T-cell (primary cell): Measurements from ENCODE around the gene NR2F1. TPM values are rescaled to one million over a fixed set of nuclear protein-coding genes. Genes with fewer than 3 reads are reported as not detected.
A peak's percentile ranks its signal among the peaks of the same experiment; 100 is the strongest.

Source experiments
- ATAC-seq, 4 experiments: fragments of 200-7000 bp in 3 of 4; fragments of 150-1000 bp in 1 of 4; cut with Tn5 transposase; replicated peaks in 1 of 4; 1 replicate in 3 of 4; 2 replicates in 1 of 4; pipeline ENCODE4 v1.10.0; 2021; ENCODE audit warnings: moderate library complexity in 3 of 4, mild to moderate bottlenecking in 2 of 4, moderate number of reproducible peaks in 1 of 4
- CTCF ChIA-PET, 2 donors: fragments of 300-600 bp; sonication (Branson Sonifier 250); formaldehyde crosslinking; loops; one replicate each; lab custom pipeline; 2022; ENCODE audit warnings: antibody characterized with exemption in 2 of 2; lab: Charles Lee
- POLR2A ChIA-PET, 2 donors: fragments of 300-600 bp; sonication (Branson Sonifier 250); formaldehyde crosslinking; loops; one replicate each; lab custom pipeline; 2022; ENCODE audit warnings: antibody characterized with exemption in 2 of 2; lab: Charles Lee
- DNase-seq, 35 experiments: peaks; one replicate each; pipeline versions ENCODE4 v3.0.0 to v3.0.0-alpha.2; 2013 to 2023
- H3K27ac ChIP-seq: one replicate; pipeline ENCODE4 v1.5.1; 2013; ENCODE audit warnings: low read length
- H3K27me3 ChIP-seq, 2 experiments: replicated peaks in 1 of 2; 1 replicate in 1 of 2; 2 replicates in 1 of 2; pipeline versions ENCODE4 v1.6.1 to v1.7.0; 2013; ENCODE audit warnings: low read length in 1 of 2, mixed read lengths in 1 of 2; ENCODE audit not compliant: control insufficient read depth in 2 of 2, insufficient read depth in 2 of 2; ENCODE audit errors: extremely low read depth in 1 of 2
- H3K36me3 ChIP-seq, 2 donors: 1 replicate in 1 of 2; 2 replicates in 1 of 2; pipeline versions ENCODE4 v1.6.1 to v1.7.0; 2013; ENCODE audit warnings: low read length in 1 of 2; ENCODE audit not compliant: control insufficient read depth in 2 of 2, insufficient read depth in 1 of 2; ENCODE audit errors: extremely low read depth in 1 of 2
- H3K4me1 ChIP-seq, 2 experiments: 1 replicate in 1 of 2; 2 replicates in 1 of 2; pipeline versions ENCODE4 v1.6.1 to v1.7.0; 2013; ENCODE audit warnings: low read length in 2 of 2, mixed read lengths in 1 of 2; ENCODE audit not compliant: insufficient read depth in 2 of 2, control insufficient read depth in 1 of 2; ENCODE audit errors: extremely low read depth in 1 of 2
- H3K4me3 ChIP-seq, 2 donors: 1 replicate in 1 of 2; 2 replicates in 1 of 2; pipeline versions ENCODE4 v1.5.1 to v1.7.0; 2013; ENCODE audit warnings: mild to moderate bottlenecking in 2 of 2, low read length in 1 of 2, moderate library complexity in 1 of 2; ENCODE audit not compliant: control insufficient read depth in 1 of 2; ENCODE audit errors: extremely low read depth in 1 of 2
- H3K9me3 ChIP-seq: 2 replicates; pipeline ENCODE4 v1.7.0; 2013
- H3K27ac Mint-ChIP-seq, 2 donors: one replicate each; pipeline ENCODE4 v1.8.0; 2020 to 2021; ENCODE audit warnings: mild to moderate bottlenecking in 2 of 2, mixed read lengths in 2 of 2
- H3K27me3 Mint-ChIP-seq, 2 donors: one replicate each; pipeline ENCODE4 v1.8.0; 2021 to 2022; ENCODE audit warnings: mixed read lengths in 2 of 2
- H3K36me3 Mint-ChIP-seq: one replicate; pipeline ENCODE4 v1.8.0; 2021; ENCODE audit warnings: mixed read lengths
- H3K4me1 Mint-ChIP-seq, 3 donors: one replicate each; pipeline ENCODE4 v1.8.0; 2020 to 2022; ENCODE audit warnings: mixed read lengths in 3 of 3, mild to moderate bottlenecking in 1 of 3
- H3K4me3 Mint-ChIP-seq, 3 donors: one replicate each; pipeline ENCODE4 v1.8.0; 2020 to 2022; ENCODE audit warnings: mild to moderate bottlenecking in 3 of 3, mixed read lengths in 3 of 3, moderate library complexity in 3 of 3
- H3K9me3 Mint-ChIP-seq, 3 donors: one replicate each; pipeline ENCODE4 v1.8.0; 2020 to 2022; ENCODE audit warnings: mixed read lengths in 3 of 3
- WGBS: methylation state at CpG from one replicate; pipeline ENCODE4 v1.1.5; 2013; ENCODE audit warnings: missing lambda C conversion rate; ENCODE audit not compliant: insufficient coverage; 5-methylcytosine and 5-hydroxymethylcytosine counted together
- total RNA-seq, 35 experiments: library from RNA in 6 of 35; stranded (reverse) in 6 of 35; fragments of 120-200 nt in 1 of 35; gene quantifications; one replicate each; pipeline versions ENCODE4 v1.2.1 to v1.2.4 and lab custom pipeline; 2013 to 2026

The NR2F1 gene
- total RNA-seq, 5 donors from 2014 or later (not counting 1 experiment from before 2014, with no cell fraction given) = 0.25 to 0.67 (median 0.33) TPM; not detected in 2

GRCh38 chr5:93622240-93622885 is 39.3 kb downstream of the NR2F1 start:
- H3K9me3 ChIP-seq = no peaks in the 10 kb centered on the region
- H3K4me1 ChIP-seq = peaks cover 2 to 16% of the 10 kb centered on the region in 2 experiments
- H3K4me3 ChIP-seq = no peak overlapping the region
- ChIA-PET CTCF (interaction anchor here in 1 of 2 donors (1.0 to 1.1 kb wide), 2 partner anchors 9 to 179 kb away, joined by 4 to 5 read pairs; no protein-coding TSS in a partner anchor), POLR2A (no interaction called here)
- peaks cover 4% of the 10 kb centered on the region for H3K36me3 Mint-ChIP-seq
- DNase-seq (peak in 29 of 35 experiments; percentile 16 to 84 (median 42)), ATAC-seq (peak; percentile 25 to 76 (median 48))
- WGBS = 22% methylated on average over 1 of the region's 4 CpGs
- no peaks in the 10 kb centered on the region for H3K9me3 Mint-ChIP-seq
- no peaks in the 10 kb centered on the region for H3K36me3 ChIP-seq
- H3K4me3 Mint-ChIP-seq = peak overlapping the region in 2 of 3 donors; percentile 38 to 92
- H3K27me3 Mint-ChIP-seq = peaks cover 4% of the 10 kb centered on the region in 2 donors
- H3K4me1 Mint-ChIP-seq = peaks cover 22 to 32% (median 25%) of the 10 kb centered on the region in 3 donors
- peak overlapping the region; percentile 60 for H3K27ac ChIP-seq
- peak overlapping the region; percentile 56 to 66 for H3K27ac Mint-ChIP-seq
- peaks cover 6 to 10% of the 10 kb centered on the region in 2 experiments for H3K27me3 ChIP-seq

- Mint-ChIP-seq H3K27me3 (peaks cover 4% of the 10 kb centered on the region in 2 donors), H3K27ac (no peak overlapping the region), H3K4me3 (no peak overlapping the region), H3K36me3 (peaks cover 4% of the 10 kb centered on the region), H3K9me3 (no peaks in the 10 kb centered on the region), H3K4me1 (peaks cover 22 to 32% (median 25%) of the 10 kb centered on the region in 3 donors)
- Histone ChIP-seq H3K36me3 (no peaks in the 10 kb centered on the region), H3K9me3 (no peaks in the 10 kb centered on the region), H3K27ac (peak overlapping the region; percentile 56), H3K27me3 (peaks cover 6 to 10% of the 10 kb centered on the region in 2 experiments), H3K4me3 (no peak overlapping the region), H3K4me1 (peaks cover 2 to 16% of the 10 kb centered on the region in 2 experiments)
- ATAC-seq (no peak), DNase-seq (peak in 1 of 35 experiments; percentile 38)
- CTCF ChIA-PET = no interaction called here
- WGBS = 60% methylated on average over 1 of the region's 4 CpGs
- POLR2A ChIA-PET = interaction anchor here (0.6 to 0.7 kb wide), 3 partner anchors 25 to 173 kb away, joined by 3 to 5 read pairs (median 5); no protein-coding TSS in a partner anchor
These were observed 40.1 kb downstream of the NR2F1 start for GRCh38 chr5:93623153-93623552.

GRCh38 chr5:93626801-93627200 is 43.8 kb downstream of the NR2F1 start:
- no peaks in the 10 kb centered on the region for H3K27me3 Mint-ChIP-seq
- Histone ChIP-seq H3K4me1 (peaks cover 0 to 2% of the 10 kb centered on the region in 2 experiments), H3K27me3 (no peaks in the 10 kb centered on the region), H3K9me3 (no peaks in the 10 kb centered on the region), H3K4me3 (no peak overlapping the region), H3K36me3 (no peaks in the 10 kb centered on the region), H3K27ac (no peak overlapping the region)
- ChIA-PET CTCF (no interaction called here), POLR2A (no interaction called here)
- H3K9me3 Mint-ChIP-seq = no peaks in the 10 kb centered on the region
- DNase-seq = no peak
- peaks cover 8 to 17% (median 9%) of the 10 kb centered on the region in 3 donors for H3K4me1 Mint-ChIP-seq
- H3K4me3 Mint-ChIP-seq = no peak overlapping the region
- no peak overlapping the region for H3K27ac Mint-ChIP-seq
- H3K36me3 Mint-ChIP-seq = peaks cover 17% of the 10 kb centered on the region
- ATAC-seq = no peak

GRCh38 chr5:93632327-93632726 is 49.3 kb downstream of the NR2F1 start:
- Mint-ChIP-seq H3K4me3 (no peak overlapping the region), H3K27me3 (no peaks in the 10 kb centered on the region), H3K27ac (no peak overlapping the region), H3K9me3 (no peaks in the 10 kb centered on the region), H3K4me1 (no peaks in the 10 kb centered on the region), H3K36me3 (peaks cover 46% of the 10 kb centered on the region)
- DNase-seq = no peak
- POLR2A ChIA-PET = interaction anchor here in 1 of 2 donors (0.6 kb wide), 1 partner anchor 93 kb away, joined by 3 read pairs; no protein-coding TSS in a partner anchor
- Histone ChIP-seq H3K9me3 (no peaks in the 10 kb centered on the region), H3K36me3 (no peaks in the 10 kb centered on the region), H3K4me1 (no peaks in the 10 kb centered on the region), H3K27me3 (no peaks in the 10 kb centered on the region), H3K27ac (no peak overlapping the region), H3K4me3 (no peak overlapping the region)
- CTCF ChIA-PET = no interaction called here
- WGBS = 100% methylated on average over 2 of the region's 4 CpGs
- ATAC-seq = no peak

GRCh38 chr5:93635991-93636390 is 53.0 kb downstream of the NR2F1 start:
- Mint-ChIP-seq H3K9me3 (no peaks in the 10 kb centered on the region), H3K36me3 (peaks cover 33% of the 10 kb centered on the region), H3K27ac (no peak overlapping the region), H3K4me3 (no peak overlapping the region), H3K4me1 (no peaks in the 10 kb centered on the region), H3K27me3 (no peaks in the 10 kb centered on the region)
- H3K36me3 ChIP-seq = no peaks in the 10 kb centered on the region
- DNase-seq (no peak), ATAC-seq (no peak)
- no peak overlapping the region for H3K4me3 ChIP-seq
- ChIA-PET CTCF (interaction anchor here in 1 of 2 donors (0.7 kb wide), 1 partner anchor 38 kb away, joined by 7 read pairs; no protein-coding TSS in a partner anchor), POLR2A (no interaction called here)
- H3K4me1 ChIP-seq = no peaks in the 10 kb centered on the region
- no peak overlapping the region for H3K27ac ChIP-seq
- H3K27me3 ChIP-seq = no peaks in the 10 kb centered on the region
- H3K9me3 ChIP-seq = no peaks in the 10 kb centered on the region

- Mint-ChIP-seq H3K4me1 (no peaks in the 10 kb centered on the region), H3K36me3 (peaks cover 28% of the 10 kb centered on the region), H3K9me3 (no peaks in the 10 kb centered on the region), H3K27me3 (no peaks in the 10 kb centered on the region), H3K4me3 (no peak overlapping the region), H3K27ac (no peak overlapping the region)
- POLR2A ChIA-PET = no interaction called here
- WGBS = 40% methylated on average over 1 of the region's 1 CpG
- Histone ChIP-seq H3K36me3 (no peaks in the 10 kb centered on the region), H3K27ac (no peak overlapping the region), H3K4me3 (no peak overlapping the region), H3K27me3 (no peaks in the 10 kb centered on the region), H3K4me1 (no peaks in the 10 kb centered on the region), H3K9me3 (no peaks in the 10 kb centered on the region)
- CTCF ChIA-PET = interaction anchor here in 1 of 2 donors (0.7 kb wide), 1 partner anchor 61 kb away, joined by 4 read pairs; no protein-coding TSS in a partner anchor
- ATAC-seq (no peak), DNase-seq (no peak)
These were observed 53.8 kb downstream of the NR2F1 start for GRCh38 chr5:93636837-93637236.
